Activated CD8-positive, alpha-beta T cell treated with anti-CD3 and anti-CD28 coated beads for 36 hours (primary cell): Measurements from ENCODE around the gene HOXA10. TPM values are rescaled to one million over a fixed set of nuclear protein-coding genes. Genes with fewer than 3 reads are reported as not detected.

Source experiments
- ATAC-seq: fragments of 200-7000 bp; cut with Tn5 transposase; one replicate; pipeline ENCODE4 v1.10.0; 2021; ENCODE audit warnings: mild to moderate bottlenecking, moderate library complexity
- CTCF ChIA-PET: fragments of 350-600 bp; sonication (Branson Sonifier 250); formaldehyde crosslinking; loops from one replicate; lab custom pipeline; 2021; ENCODE audit warnings: antibody characterized with exemption; lab: Charles Lee
- POLR2A ChIA-PET: fragments of 350-600 bp; sonication (Branson Sonifier 250); formaldehyde crosslinking; loops from one replicate; lab custom pipeline; 2021; ENCODE audit warnings: antibody characterized with exemption; lab: Charles Lee
- DNase-seq: peaks from one replicate; pipeline ENCODE4 v3.0.0-alpha.2; 2020
- H3K27ac Mint-ChIP-seq: one replicate; pipeline ENCODE4 v1.8.0; 2021; ENCODE audit warnings: mild to moderate bottlenecking, mixed read lengths
- H3K27me3 Mint-ChIP-seq: one replicate; pipeline ENCODE4 v1.8.0; 2021; ENCODE audit warnings: mixed read lengths
- H3K36me3 Mint-ChIP-seq: one replicate; pipeline ENCODE4 v1.8.0; 2021; ENCODE audit warnings: low read depth, mixed read lengths
- H3K4me1 Mint-ChIP-seq: one replicate; pipeline ENCODE4 v1.8.0; 2021; ENCODE audit warnings: low read depth, mixed read lengths
- H3K4me3 Mint-ChIP-seq: one replicate; pipeline ENCODE4 v1.8.0; 2021; ENCODE audit warnings: mild to moderate bottlenecking, moderate library complexity, mixed read lengths
- H3K9me3 Mint-ChIP-seq: one replicate; pipeline ENCODE4 v1.8.0; 2021; ENCODE audit warnings: mixed read lengths
- CTCF ChIP-seq: fragments of 200-600 bp; IDR thresholded peaks from one replicate; pipeline ENCODE4 v1.8.0; 2022; ENCODE audit warnings: antibody characterized with exemption, mild to moderate bottlenecking
- intact Hi-C: fragments of 100-400 bp; cut with micrococcal nuclease; formaldehyde crosslinking; loops from one replicate; pipeline ENCODE4 v1.10.0; 2022
- total RNA-seq, 2 experiments: library from RNA; stranded (reverse); gene quantifications; one replicate each; pipeline ENCODE4 v1.2.3, GENCODE V29; 2021

HOXA10 gene
- total RNA-seq, 2 experiments from 2014 or later: not detected

DNA sequence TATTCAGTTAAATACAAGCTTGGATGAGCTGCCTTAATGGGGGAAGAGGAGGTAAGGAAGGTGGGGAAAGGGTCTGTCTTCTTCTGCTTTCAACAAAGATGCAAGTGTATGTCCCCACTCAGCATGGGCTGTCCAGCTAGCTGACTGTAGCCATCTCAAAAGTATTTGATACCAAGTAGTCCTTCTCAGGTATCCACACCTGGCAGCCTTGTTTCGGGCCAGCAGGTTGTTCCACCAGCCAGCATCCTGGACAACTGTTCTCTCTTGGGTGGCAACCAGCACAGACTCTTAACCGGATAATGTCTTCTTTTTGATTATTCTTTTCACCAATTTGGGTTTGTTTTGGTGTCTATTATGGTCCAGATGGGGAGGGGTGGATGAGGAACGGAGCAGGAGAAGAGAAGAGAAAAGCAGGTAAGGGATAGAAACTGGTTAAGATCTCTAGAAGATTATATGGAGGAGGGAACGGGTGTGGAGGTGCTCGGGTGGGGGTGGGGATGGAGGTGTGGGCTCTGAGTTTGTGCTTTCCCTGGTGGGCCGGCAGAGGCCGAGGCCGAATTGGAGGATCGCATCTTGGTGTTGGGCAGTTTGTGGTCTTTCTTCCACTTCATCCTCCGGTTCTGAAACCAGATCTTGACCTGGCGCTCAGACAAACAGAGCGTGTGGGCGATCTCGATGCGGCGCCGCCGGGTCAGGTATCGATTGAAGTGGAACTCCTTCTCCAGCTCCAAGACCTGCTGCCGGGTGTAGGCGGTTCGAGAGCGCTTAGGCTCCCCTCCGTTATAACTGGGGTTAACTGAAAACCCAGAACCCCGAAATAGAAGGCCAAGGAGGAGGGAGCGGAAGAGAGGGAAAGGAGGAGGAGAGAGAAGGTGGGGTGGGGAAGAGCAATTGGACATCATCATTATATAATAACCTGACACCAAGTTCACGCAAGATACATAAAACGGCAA, 45.1 kb downstream of the HOXA10 start:
- CTCF ChIA-PET: interaction anchor here (1.1 to 1.9 kb wide), 3 partner anchors 21 to 50 kb away, joined by 3 to 5 read pairs (median 3); no protein-coding TSS in a partner anchor
- POLR2A ChIA-PET: no interaction called here
- H3K4me1 Mint-ChIP-seq: peaks cover 3% of the 10 kb centered on the region

GRCh38 chr7:27128034-27128433, 46.1 kb downstream of the HOXA10 start:
- H3K27ac Mint-ChIP-seq: no peak overlapping the region
- DNase-seq (no peak), ATAC-seq (no peak)
- TF ChIP-seq CTCF: no peak
- H3K4me1 Mint-ChIP-seq: no peaks in the 10 kb centered on the region
- intact Hi-C loops: no loop called here
- H3K36me3 Mint-ChIP-seq: peaks cover 3% of the 10 kb centered on the region
- ChIA-PET POLR2A (no interaction called here), CTCF (interaction anchor here (1.1 to 1.9 kb wide), 3 partner anchors 22 to 51 kb away, joined by 3 to 5 read pairs (median 3); no protein-coding TSS in a partner anchor)
- H3K27me3 Mint-ChIP-seq: peaks cover 23% of the 10 kb centered on the region
- no peaks in the 10 kb centered on the region for H3K9me3 Mint-ChIP-seq
- H3K4me3 Mint-ChIP-seq: no peak overlapping the region

More for the DNA sequence above, 45.1 kb downstream of the HOXA10 start:
- Mint-ChIP-seq H3K27me3 (peaks cover 26% of the 10 kb centered on the region), H3K36me3 (peaks cover 3% of the 10 kb centered on the region), H3K27ac (no peak overlapping the region), H3K9me3 (no peaks in the 10 kb centered on the region), H3K4me3 (no peak overlapping the region)
- TF ChIP-seq CTCF: no peak
- intact Hi-C loops: no loop called here
- ATAC-seq (no peak), DNase-seq (no peak)

- Mint-ChIP-seq H3K9me3 (no peaks in the 10 kb centered on the region), H3K36me3 (peaks cover 3% of the 10 kb centered on the region), H3K4me1 (no peaks in the 10 kb centered on the region), H3K27ac (no peak overlapping the region), H3K27me3 (peaks cover 16% of the 10 kb centered on the region), H3K4me3 (no peak overlapping the region)
- CTCF ChIA-PET: no interaction called here
- intact Hi-C loops: no loop called here
- DNase-seq (no peak), ATAC-seq (no peak)
- no peak for TF ChIP-seq CTCF
- POLR2A ChIA-PET: interaction anchor here (0.7 kb wide), 1 partner anchor 37 kb away, joined by 3 read pairs; no protein-coding TSS in a partner anchor
Measured at GRCh38 chr7:27126596-27127327, 47.4 kb downstream of the HOXA10 start.

DNA sequence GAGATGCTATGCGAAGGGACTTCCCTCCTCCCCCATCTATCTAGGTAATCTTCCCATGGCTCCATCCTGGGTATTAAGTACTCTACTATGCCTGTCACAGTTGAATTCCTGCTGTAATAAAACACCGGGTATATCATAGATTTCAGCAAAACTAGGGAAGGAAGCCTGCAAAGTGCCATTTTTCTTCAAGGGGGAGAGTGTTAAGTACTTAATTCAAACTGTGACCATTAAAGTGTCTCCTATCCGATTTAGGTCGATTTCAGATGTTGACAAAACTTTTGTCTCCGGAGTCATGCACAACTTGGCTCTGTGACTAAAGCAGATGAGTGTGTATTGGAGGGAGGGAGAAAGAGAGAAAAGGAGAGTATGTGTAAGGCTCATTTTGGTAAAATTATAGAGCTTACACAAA, 48.1 kb downstream of the HOXA10 start:
- no peak for ATAC-seq
- DNase-seq: no peak
- Mint-ChIP-seq H3K9me3 (no peaks in the 10 kb centered on the region), H3K27me3 (peaks cover 12% of the 10 kb centered on the region), H3K36me3 (no peaks in the 10 kb centered on the region), H3K4me3 (no peak overlapping the region), H3K4me1 (no peaks in the 10 kb centered on the region), H3K27ac (no peak overlapping the region)
- ChIA-PET POLR2A (interaction anchor here (0.7 kb wide), 1 partner anchor 37 kb away, joined by 3 read pairs; no protein-coding TSS in a partner anchor), CTCF (no interaction called here)
- intact Hi-C loops: no loop called here
- TF ChIP-seq CTCF: no peak
